Skeletal muscle satellite cell (primary cell): ENCODE results near the gene LIN7A.

Experiments used
- H3K27me3 ChIP-seq: 2 replicates; pipeline ENCODE4 v1.7.0; 2013; ENCODE audit warnings: low read length; ENCODE audit not compliant: control insufficient read depth, insufficient read depth
- H3K36me3 ChIP-seq: 2 replicates; pipeline ENCODE4 v1.7.0; 2013; ENCODE audit warnings: mild to moderate bottlenecking, control low read depth, low read length; ENCODE audit not compliant: insufficient read depth
- H3K4me1 ChIP-seq: 2 replicates; pipeline ENCODE4 v1.7.0; 2013; ENCODE audit warnings: low read length; ENCODE audit not compliant: control insufficient read depth, insufficient read depth
- H3K4me2 ChIP-seq: 2 replicates; pipeline ENCODE4 v1.7.0; 2013; ENCODE audit warnings: mild to moderate bottlenecking, low read length
- H3K4me3 ChIP-seq: 2 replicates; pipeline ENCODE4 v1.7.0; 2013; ENCODE audit warnings: low read length
- H3K9ac ChIP-seq: 2 replicates; pipeline ENCODE4 v1.7.0; 2013; ENCODE audit warnings: mild to moderate bottlenecking, low read depth, low read length, moderate library complexity
- H3K9me3 ChIP-seq: replicated peaks from 2 replicates; pipeline ENCODE4 v1.7.0; 2013; ENCODE audit warnings: mild to moderate bottlenecking, control low read depth, low read length

The LIN7A gene

GRCh38 chr12:80770958-80771357 is 166.8 kb downstream of the LIN7A start:
- Histone ChIP-seq H3K4me2 (no peak overlapping the region), H3K9me3 (no peaks in the 10 kb centered on the region), H3K36me3 (no peaks in the 10 kb centered on the region), H3K4me1 (no peaks in the 10 kb centered on the region), H3K9ac (no peak overlapping the region), H3K4me3 (no peak overlapping the region), H3K27me3 (no peaks in the 10 kb centered on the region)

GRCh38 chr12:80769553-80770140 is 168.1 kb downstream of the LIN7A start:
- Histone ChIP-seq H3K4me3 (no peak overlapping the region), H3K27me3 (no peaks in the 10 kb centered on the region), H3K9me3 (no peaks in the 10 kb centered on the region), H3K36me3 (no peaks in the 10 kb centered on the region), H3K9ac (no peak overlapping the region), H3K4me1 (no peaks in the 10 kb centered on the region), H3K4me2 (no peak overlapping the region)

- Histone ChIP-seq H3K4me1 (peaks cover 10% of the 10 kb centered on the region), H3K4me2 (no peak overlapping the region), H3K27me3 (no peaks in the 10 kb centered on the region), H3K36me3 (no peaks in the 10 kb centered on the region), H3K9me3 (no peaks in the 10 kb centered on the region), H3K9ac (no peak overlapping the region), H3K4me3 (no peak overlapping the region)
Observed at GRCh38 chr12:80766897-80767296, 170.8 kb downstream of the LIN7A start.

GRCh38 chr12:80766210-80766609 is 171.5 kb downstream of the LIN7A start:
- Histone ChIP-seq H3K4me2 (no peak overlapping the region), H3K4me3 (no peak overlapping the region), H3K4me1 (peaks cover 10% of the 10 kb centered on the region), H3K9me3 (no peaks in the 10 kb centered on the region), H3K9ac (no peak overlapping the region), H3K27me3 (no peaks in the 10 kb centered on the region), H3K36me3 (no peaks in the 10 kb centered on the region)

GRCh38 chr12:80763874-80764273 is 173.9 kb downstream of the LIN7A start:
- Histone ChIP-seq H3K4me1 (peaks cover 10% of the 10 kb centered on the region), H3K36me3 (no peaks in the 10 kb centered on the region)

GRCh38 chr12:80761838-80762237 is 175.9 kb downstream of the LIN7A start:
- Histone ChIP-seq H3K9me3 (no peaks in the 10 kb centered on the region), H3K36me3 (no peaks in the 10 kb centered on the region), H3K4me3 (no peak overlapping the region), H3K9ac (no peak overlapping the region), H3K4me1 (peaks cover 24% of the 10 kb centered on the region), H3K27me3 (no peaks in the 10 kb centered on the region), H3K4me2 (no peak overlapping the region)

More at GRCh38 chr12:80763874-80764273, 173.9 kb downstream of the LIN7A start:
- peak overlapping the region; percentile 54 for H3K9ac ChIP-seq
- no peaks in the 10 kb centered on the region for H3K9me3 ChIP-seq
- no peak overlapping the region for H3K4me3 ChIP-seq
- peak overlapping the region; percentile 4 for H3K4me2 ChIP-seq
- no peaks in the 10 kb centered on the region for H3K27me3 ChIP-seq

GRCh38 chr12:80756875-80757274 is 180.9 kb downstream of the LIN7A start:
- Histone ChIP-seq H3K4me1 (peaks cover 19% of the 10 kb centered on the region), H3K4me3 (no peak overlapping the region), H3K4me2 (no peak overlapping the region), H3K36me3 (no peaks in the 10 kb centered on the region), H3K9me3 (no peaks in the 10 kb centered on the region), H3K27me3 (no peaks in the 10 kb centered on the region), H3K9ac (no peak overlapping the region)

GRCh38 chr12:80754274-80754673 is 183.5 kb downstream of the LIN7A start:
- Histone ChIP-seq H3K27me3 (no peaks in the 10 kb centered on the region), H3K36me3 (no peaks in the 10 kb centered on the region), H3K9me3 (no peaks in the 10 kb centered on the region), H3K4me2 (no peak overlapping the region), H3K9ac (no peak overlapping the region), H3K4me3 (no peak overlapping the region), H3K4me1 (peaks cover 19% of the 10 kb centered on the region)

- H3K36me3 ChIP-seq, result no peaks in the 10 kb centered on the region
- H3K27me3 ChIP-seq, result no peaks in the 10 kb centered on the region
- H3K4me1 ChIP-seq, result peaks cover 10% of the 10 kb centered on the region
- no peak overlapping the region for H3K9ac ChIP-seq
- H3K4me2 ChIP-seq, result no peak overlapping the region
- H3K9me3 ChIP-seq, result no peaks in the 10 kb centered on the region
- H3K4me3 ChIP-seq, result no peak overlapping the region
Observed at GRCh38 chr12:80752464-80752863, 185.3 kb downstream of the LIN7A start.

GRCh38 chr12:80749456-80749855 is 188.3 kb downstream of the LIN7A start:
- Histone ChIP-seq H3K4me1 (no peaks in the 10 kb centered on the region), H3K4me2 (no peak overlapping the region), H3K9me3 (no peaks in the 10 kb centered on the region), H3K9ac (no peak overlapping the region), H3K27me3 (no peaks in the 10 kb centered on the region), H3K4me3 (no peak overlapping the region), H3K36me3 (no peaks in the 10 kb centered on the region)

GRCh38 chr12:80747800-80748199 is 189.9 kb downstream of the LIN7A start:
- no peaks in the 10 kb centered on the region for H3K27me3 ChIP-seq

GRCh38 chr12:80745851-80746505 is 191.8 kb downstream of the LIN7A start:
- Histone ChIP-seq H3K4me1 (no peaks in the 10 kb centered on the region), H3K36me3 (no peaks in the 10 kb centered on the region), H3K9ac (no peak overlapping the region), H3K4me3 (no peak overlapping the region), H3K9me3 (no peaks in the 10 kb centered on the region), H3K27me3 (no peaks in the 10 kb centered on the region), H3K4me2 (no peak overlapping the region)

More at GRCh38 chr12:80747800-80748199, 189.9 kb downstream of the LIN7A start:
- Histone ChIP-seq H3K9ac (no peak overlapping the region), H3K36me3 (no peaks in the 10 kb centered on the region), H3K4me1 (no peaks in the 10 kb centered on the region), H3K9me3 (no peaks in the 10 kb centered on the region), H3K4me3 (no peak overlapping the region), H3K4me2 (no peak overlapping the region)
